Esophagus muscularis mucosa (tissue), 4 donors: Measurements from ENCODE around the gene MESP2.

Source experiments
- EP300 ChIP-seq: sonication (generic); formaldehyde crosslinking; IDR thresholded peaks from one replicate; pipeline ENCODE4 v1.6.1; 2017; ENCODE audit warnings: antibody characterized with exemption
- POLR2A ChIP-seq: fragments of 450-650 bp; IDR thresholded peaks from one replicate; pipeline ENCODE4 v1.6.1; 2017; ENCODE audit warnings: antibody characterized with exemption, moderate library complexity, mild to moderate bottlenecking, low read depth
- POLR2AphosphoS5 ChIP-seq, 2 donors: sonication (generic); formaldehyde crosslinking; IDR thresholded peaks; one replicate each; pipeline ENCODE4 v1.6.1; 2017; ENCODE audit warnings: antibody characterized with exemption in 2 of 2
- TF ChIP-seq, protein P1 (sequence below), 3 experiments: fragments of 200-600 bp in 2 of 3; fragments of 450-650 bp in 1 of 3; sonication (generic) in 2 of 3; IDR thresholded peaks; one replicate each; pipeline ENCODE4 v1.5.1; 2017 to 2019; ENCODE audit warnings: antibody characterized with exemption in 3 of 3, mild to moderate bottlenecking in 2 of 3, moderate library complexity in 1 of 3

DNA sequence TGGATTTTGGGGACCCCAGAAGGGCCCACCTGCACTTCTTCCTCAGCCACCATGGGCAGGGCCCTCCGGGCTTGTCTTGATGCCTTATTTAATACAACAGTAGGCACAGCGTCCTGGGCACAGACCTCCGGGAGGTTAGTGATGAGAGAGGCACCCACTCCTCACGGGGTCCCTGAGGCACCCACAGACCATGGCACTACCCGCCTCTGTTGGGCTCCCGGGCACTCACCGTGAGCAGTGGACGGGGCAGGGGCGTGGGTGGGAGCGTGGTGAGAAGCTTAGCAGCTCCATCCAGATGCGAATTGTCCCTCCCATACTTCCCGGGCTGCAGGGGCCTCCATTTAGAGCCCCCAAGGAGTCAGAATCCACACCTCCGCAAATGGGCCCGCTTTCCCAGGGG, 317 bp upstream of the MESP2 start:
- TF ChIP-seq, protein P1, sequence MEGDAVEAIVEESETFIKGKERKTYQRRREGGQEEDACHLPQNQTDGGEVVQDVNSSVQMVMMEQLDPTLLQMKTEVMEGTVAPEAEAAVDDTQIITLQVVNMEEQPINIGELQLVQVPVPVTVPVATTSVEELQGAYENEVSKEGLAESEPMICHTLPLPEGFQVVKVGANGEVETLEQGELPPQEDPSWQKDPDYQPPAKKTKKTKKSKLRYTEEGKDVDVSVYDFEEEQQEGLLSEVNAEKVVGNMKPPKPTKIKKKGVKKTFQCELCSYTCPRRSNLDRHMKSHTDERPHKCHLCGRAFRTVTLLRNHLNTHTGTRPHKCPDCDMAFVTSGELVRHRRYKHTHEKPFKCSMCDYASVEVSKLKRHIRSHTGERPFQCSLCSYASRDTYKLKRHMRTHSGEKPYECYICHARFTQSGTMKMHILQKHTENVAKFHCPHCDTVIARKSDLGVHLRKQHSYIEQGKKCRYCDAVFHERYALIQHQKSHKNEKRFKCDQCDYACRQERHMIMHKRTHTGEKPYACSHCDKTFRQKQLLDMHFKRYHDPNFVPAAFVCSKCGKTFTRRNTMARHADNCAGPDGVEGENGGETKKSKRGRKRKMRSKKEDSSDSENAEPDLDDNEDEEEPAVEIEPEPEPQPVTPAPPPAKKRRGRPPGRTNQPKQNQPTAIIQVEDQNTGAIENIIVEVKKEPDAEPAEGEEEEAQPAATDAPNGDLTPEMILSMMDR (IDR thresholded peaks at IDR 0.05): no peak
- TF ChIP-seq POLR2A (no peak), POLR2AphosphoS5 (IDR thresholded peaks at IDR 0.05) (no peak), EP300 (no peak)
